Upper lobe of right lung (tissue), 1 donor: Measurements from ENCODE around the gene RPRD2. TPM values are rescaled to one million over a fixed set of nuclear protein-coding genes. Genes with fewer than 3 reads are reported as not detected.
"Not testable (repeated sequence)": the region's sequence is repeated elsewhere in the genome, so short reads cannot be mapped to it uniquely, and the experiment has no call there.

ENCODE experiments used
- ATAC-seq: fragments of 200-7000 bp; cut with Tn5 transposase; one replicate; pipeline ENCODE4 v1.9.1; 2020; ENCODE audit warnings: mild to moderate bottlenecking, moderate library complexity
- DNase-seq: peaks from one replicate; pipeline ENCODE4 v3.0.0-alpha.2; 2020
- H3K27ac ChIP-seq: fragments of 200-600 bp; one replicate; pipeline ENCODE4 v1.8.0; 2022
- H3K27me3 ChIP-seq: fragments of 200-600 bp; one replicate; pipeline ENCODE4 v1.8.0; 2022; ENCODE audit warnings: mild to moderate bottlenecking
- H3K36me3 ChIP-seq: fragments of 200-600 bp; one replicate; pipeline ENCODE4 v1.8.0; 2022
- H3K4me1 ChIP-seq: fragments of 200-600 bp; one replicate; pipeline ENCODE4 v1.8.0; 2022
- H3K4me3 ChIP-seq: fragments of 200-600 bp; one replicate; pipeline ENCODE4 v1.8.0; 2022; ENCODE audit warnings: mild to moderate bottlenecking
- H3K9me3 ChIP-seq: fragments of 200-600 bp; one replicate; pipeline ENCODE4 v1.8.0; 2022
- CTCF ChIP-seq: fragments of 200-600 bp; IDR thresholded peaks from one replicate; pipeline ENCODE4 v1.8.0; 2022; ENCODE audit warnings: antibody characterized with exemption
- intact Hi-C: fragments of 100-400 bp; cut with DNase I; formaldehyde crosslinking; loops from one replicate; pipeline ENCODE4 v1.11.0; 2022
- total RNA-seq: library from RNA; stranded (reverse); fragmentation: NEBNext Ultra II Directional; extraction: Animal tissue kit (Norgen Biotek cat#: 25700); gene quantifications from one replicate; pipeline ENCODE4 v1.2.1, GENCODE V29; 2021
- donor health status: DM: no; HTN: yes; CAD: no; lungs with severe emphysema.

RPRD2 gene
- total RNA-seq, 1 donor from 2014 or later, result 31.4 TPM

- Histone ChIP-seq H3K27ac (no peak overlapping the region), H3K4me1 (peaks cover 4% of the 10 kb centered on the region), H3K36me3 (no peaks in the 10 kb centered on the region), H3K27me3 (no peaks in the 10 kb centered on the region), H3K4me3 (no peak overlapping the region), H3K9me3 (no peaks in the 10 kb centered on the region)
- DNase-seq (no peak), ATAC-seq (no peak)
- TF ChIP-seq CTCF, result no peak
- intact Hi-C loops, result no loop called here
These were observed 28.7 kb downstream of the RPRD2 start for GRCh38 chr1:150392627-150393026.

- not testable (repeated sequence) for H3K36me3 ChIP-seq
These were observed 31.2 kb downstream of the RPRD2 start for GRCh38 chr1:150395115-150395514.

GRCh38 chr1:150397392-150398032 lies 33.6 kb downstream of the RPRD2 start:
- Histone ChIP-seq H3K4me1 (no peaks in the 10 kb centered on the region), H3K36me3 (no peaks in the 10 kb centered on the region), H3K9me3 (no peaks in the 10 kb centered on the region), H3K27me3 (no peaks in the 10 kb centered on the region), H3K4me3 (no peak overlapping the region), H3K27ac (no peak overlapping the region)
- intact Hi-C loops, result no loop called here
- ATAC-seq, result no peak
- no peak for TF ChIP-seq CTCF
- DNase-seq, result no peak

More at GRCh38 chr1:150395115-150395514, 31.2 kb downstream of the RPRD2 start:
- H3K4me3 ChIP-seq, H3K27me3 ChIP-seq, H3K9me3 ChIP-seq, DNase-seq, H3K4me1 ChIP-seq, ATAC-seq, intact Hi-C loops, H3K27ac ChIP-seq: not testable (repeated sequence)

GRCh38 chr1:150404465-150404864 lies 40.5 kb downstream of the RPRD2 start:
- no peak for TF ChIP-seq CTCF
- no peak overlapping the region for H3K4me3 ChIP-seq
- no peaks in the 10 kb centered on the region for H3K9me3 ChIP-seq
- H3K27ac ChIP-seq, result no peak overlapping the region
- no peaks in the 10 kb centered on the region for H3K27me3 ChIP-seq
- ATAC-seq (no peak), DNase-seq (no peak)
- intact Hi-C loops, result no loop called here
- H3K36me3 ChIP-seq, result no peaks in the 10 kb centered on the region
- peaks cover 11% of the 10 kb centered on the region for H3K4me1 ChIP-seq

GRCh38 chr1:150405660-150406059 lies 41.7 kb downstream of the RPRD2 start:
- ATAC-seq (no peak), DNase-seq (no peak)
- H3K27ac ChIP-seq, result no peak overlapping the region
- H3K4me3 ChIP-seq, result no peak overlapping the region
- no peaks in the 10 kb centered on the region for H3K27me3 ChIP-seq
- no peaks in the 10 kb centered on the region for H3K36me3 ChIP-seq
- TF ChIP-seq CTCF, result no peak
- peaks cover 22% of the 10 kb centered on the region for H3K4me1 ChIP-seq
- H3K9me3 ChIP-seq, result no peaks in the 10 kb centered on the region
- intact Hi-C loops, result no loop called here

GRCh38 chr1:150406483-150406882 lies 42.5 kb downstream of the RPRD2 start:
- intact Hi-C loops, result no loop called here
- Histone ChIP-seq H3K4me1 (peaks cover 23% of the 10 kb centered on the region), H3K9me3 (no peaks in the 10 kb centered on the region), H3K27me3 (no peaks in the 10 kb centered on the region), H3K4me3 (no peak overlapping the region), H3K36me3 (no peaks in the 10 kb centered on the region), H3K27ac (no peak overlapping the region)
- ATAC-seq (no peak), DNase-seq (no peak)
- no peak for TF ChIP-seq CTCF
